ENCODE data around the gene TANGO2.

GRCh38 chr22:20101638-20102037 lies 80.7 kb downstream of the TANGO2 start:
- TF ChIP-seq CTCF (IDR thresholded peaks at IDR 0.05) (no peak), EZH2 (IDR thresholded peaks at IDR 0.05) (no peak), EZH2phosphoT487 (IDR thresholded peaks at IDR 0.05) (no peak)
